ENCODE measurements around the gene HTR3B.

Gene HTR3B

DNA sequence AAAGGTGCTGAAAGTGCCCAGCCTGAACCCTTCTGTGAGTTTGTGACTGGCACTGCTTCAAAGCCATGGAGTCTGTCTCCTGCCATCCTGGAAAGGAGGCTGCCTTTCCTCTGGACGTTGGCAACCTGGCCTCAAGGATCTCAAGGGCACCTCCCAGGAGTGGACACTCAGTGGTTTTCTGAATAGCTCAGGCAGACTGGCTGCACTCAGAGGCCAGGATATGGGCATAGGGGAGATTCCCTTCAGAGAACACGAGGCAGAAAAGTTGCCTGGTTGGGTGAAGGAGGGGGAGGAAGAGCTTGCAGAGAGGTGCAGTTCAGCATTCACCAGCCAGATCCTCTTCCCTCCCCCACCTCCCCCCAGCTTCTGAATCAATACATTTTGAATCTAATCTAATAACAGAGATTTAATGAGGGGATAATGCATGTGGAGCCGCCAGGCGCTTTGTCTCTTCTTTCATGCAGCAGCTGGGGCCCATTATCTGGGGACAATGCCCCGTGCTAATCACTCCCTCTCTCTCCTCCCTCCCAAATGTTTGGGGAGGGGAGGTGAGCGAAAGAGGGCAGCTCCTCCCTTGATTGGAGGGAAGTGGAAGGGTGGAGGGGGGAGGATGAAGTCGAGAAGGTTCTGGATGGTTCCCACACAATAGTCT is 88.0 kb downstream of the HTR3B start:
- no peak for DNase-seq

DNA sequence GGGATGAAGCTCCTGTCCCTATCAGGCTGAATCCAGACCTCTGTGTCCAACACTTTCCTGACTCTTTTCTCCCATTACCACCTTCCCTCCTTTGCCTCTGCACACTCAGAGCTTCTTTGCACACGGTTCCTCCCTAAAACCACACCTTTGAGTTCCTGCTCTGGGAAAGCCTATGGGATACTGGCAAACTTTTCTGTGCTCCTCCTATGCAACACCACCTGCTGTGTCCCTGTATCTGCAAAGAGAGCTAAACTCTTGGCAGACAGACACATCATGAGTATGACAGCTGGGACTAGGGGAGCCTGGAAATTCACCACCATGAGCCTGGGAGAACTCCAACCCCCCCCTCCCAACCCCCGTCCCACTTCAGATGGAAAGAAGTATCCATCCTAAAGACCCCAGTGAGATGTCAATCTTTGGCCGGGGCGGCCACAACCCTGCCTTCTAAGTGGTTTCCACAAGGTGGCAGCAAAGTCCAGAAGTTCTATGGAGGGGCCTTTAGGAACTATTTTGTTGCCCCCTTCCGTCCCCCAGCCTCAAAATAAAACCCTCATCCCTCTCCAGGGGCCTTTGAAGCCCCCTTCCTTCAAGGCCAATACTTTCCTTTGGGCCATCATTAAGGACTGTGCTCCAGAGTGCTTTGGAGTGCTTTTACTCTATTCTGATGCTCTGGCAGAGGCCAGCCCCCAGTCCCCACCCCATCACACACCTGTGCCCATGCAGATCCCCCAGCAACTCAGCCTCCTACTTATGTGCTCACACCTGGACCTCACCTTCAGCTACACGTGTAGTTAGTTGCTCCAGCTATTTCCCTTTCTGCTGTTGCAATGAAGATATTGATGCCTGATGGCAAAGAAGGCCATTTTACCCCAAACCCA is 89.7 kb downstream of the HTR3B start:
- peak; percentile 20 for DNase-seq

All from hematopoietic multipotent progenitor cell treated with erythropoietin and hydrocortisone succinate and interleukin-3 and kit ligand, for 8 days (in vitro differentiated cells).